NCI-H1694 (cell line): ENCODE measurements around the gene CDH23.

Experiments used
- DNase-seq: peaks from one replicate; lab custom pipeline; 2025; lab: John Stamatoyannopoulos, UW

CDH23 gene

GRCh38 chr10:71690094-71690720 lies 293.5 kb downstream of the CDH23 start:
- no peak for DNase-seq

- no peak for DNase-seq
These were observed 294.7 kb downstream of the CDH23 start for GRCh38 chr10:71691405-71691804.

- DNase-seq: no peak
These were observed 296.0 kb downstream of the CDH23 start for GRCh38 chr10:71692598-71693306.

GRCh38 chr10:71693377-71693776 lies 296.7 kb downstream of the CDH23 start:
- no peak for DNase-seq

GRCh38 chr10:71694039-71694501 lies 297.4 kb downstream of the CDH23 start:
- DNase-seq: no peak

- no peak for DNase-seq
These were observed 297.8 kb downstream of the CDH23 start for GRCh38 chr10:71694567-71694968.

- no peak for DNase-seq
These were observed 299.1 kb downstream of the CDH23 start for GRCh38 chr10:71695502-71696476.

- no peak for DNase-seq
These were observed 300.1 kb downstream of the CDH23 start for GRCh38 chr10:71696628-71697326.

GRCh38 chr10:71697938-71698709 lies 301.4 kb downstream of the CDH23 start:
- no peak for DNase-seq

GRCh38 chr10:71698737-71699136 lies 302.0 kb downstream of the CDH23 start:
- DNase-seq: no peak

GRCh38 chr10:71700731-71701368 lies 304.1 kb downstream of the CDH23 start:
- no peak for DNase-seq

GRCh38 chr10:71701496-71702132 lies 304.9 kb downstream of the CDH23 start:
- DNase-seq: no peak

- DNase-seq: no peak
These were observed 306.9 kb downstream of the CDH23 start for GRCh38 chr10:71703577-71703976.

GRCh38 chr10:71704816-71705215 lies 308.1 kb downstream of the CDH23 start:
- no peak for DNase-seq

- no peak for DNase-seq
These were observed 308.9 kb downstream of the CDH23 start for GRCh38 chr10:71705582-71705981.

GRCh38 chr10:71706216-71707121 lies 309.7 kb downstream of the CDH23 start:
- no peak for DNase-seq

- DNase-seq: no peak
These were observed 310.6 kb downstream of the CDH23 start for GRCh38 chr10:71707240-71707789.

- DNase-seq: peak; percentile 53
These were observed 311.6 kb downstream of the CDH23 start for GRCh38 chr10:71708301-71708703.
